Hematopoietic multipotent progenitor cell treated with erythropoietin and hydrocortisone succinate and interleukin-3 and kit ligand, for 6 days (in vitro differentiated cells): ENCODE measurements around the gene SIPA1L3.

Experiments used
- DNase-seq: peaks from one replicate; pipeline ENCODE4 v3.0.0-alpha.2; 2015

SIPA1L3 gene

GRCh38 chr19:38250428-38250820 lies 343.4 kb downstream of the SIPA1L3 start:
- DNase-seq = no peak

DNA sequence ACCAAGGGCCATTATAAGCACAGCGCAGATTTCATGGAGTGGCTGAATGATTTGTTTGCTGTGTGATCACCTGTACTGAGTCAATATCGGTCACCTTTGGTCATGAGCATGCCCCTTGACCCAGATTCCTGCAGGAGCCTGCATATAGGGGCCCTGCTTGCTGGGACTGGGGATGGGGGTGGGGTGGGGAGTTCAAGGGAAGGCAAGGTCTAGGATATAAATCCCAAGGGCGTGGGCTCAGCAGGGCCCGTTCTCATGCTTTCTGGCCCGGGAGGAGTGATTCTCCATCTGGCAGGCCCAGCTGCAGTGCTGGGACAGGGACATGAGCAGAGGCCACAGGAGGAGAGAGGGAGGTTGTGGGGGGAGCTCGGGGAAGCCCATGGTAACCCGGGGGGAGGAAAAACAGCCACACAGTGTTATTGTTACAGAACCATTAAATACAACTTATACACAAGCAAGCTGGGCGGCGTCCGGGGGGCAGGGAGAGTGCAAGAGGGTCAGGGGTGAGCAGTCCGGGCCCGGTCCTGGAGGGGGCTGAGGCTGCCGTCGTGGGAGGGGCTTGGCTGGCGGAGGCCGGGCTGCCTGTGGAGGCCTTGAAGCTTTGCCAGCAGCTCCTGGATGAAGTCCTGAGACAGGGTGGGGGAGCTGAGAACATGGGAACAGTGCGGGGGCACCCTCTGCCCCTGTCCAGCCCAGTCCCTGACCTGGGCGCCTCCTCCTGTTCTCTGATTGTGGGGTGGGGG lies 344.0 kb downstream of the SIPA1L3 start:
- no peak for DNase-seq

GRCh38 chr19:38251564-38252051 lies 344.6 kb downstream of the SIPA1L3 start:
- DNase-seq = no peak

DNA sequence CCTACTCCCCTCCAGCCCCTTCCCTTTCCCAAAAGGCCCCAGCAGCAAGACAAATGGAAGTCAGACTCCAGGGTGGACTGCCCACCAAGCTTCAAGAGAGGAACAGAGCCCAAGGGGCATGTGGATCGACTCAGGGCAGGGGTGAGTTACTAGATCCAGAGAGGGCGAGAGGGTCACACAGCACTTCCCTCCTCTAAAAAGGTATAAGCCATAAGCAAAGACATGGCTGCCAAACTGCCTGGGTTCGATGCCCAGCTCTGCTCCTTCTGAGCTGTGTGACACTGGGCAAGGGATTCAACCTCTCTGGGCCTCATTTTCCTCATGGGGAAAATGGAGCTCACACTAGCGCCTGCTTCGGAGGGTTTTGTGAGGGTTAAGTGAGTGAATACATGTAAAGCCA lies 345.4 kb downstream of the SIPA1L3 start:
- DNase-seq = no peak

DNA sequence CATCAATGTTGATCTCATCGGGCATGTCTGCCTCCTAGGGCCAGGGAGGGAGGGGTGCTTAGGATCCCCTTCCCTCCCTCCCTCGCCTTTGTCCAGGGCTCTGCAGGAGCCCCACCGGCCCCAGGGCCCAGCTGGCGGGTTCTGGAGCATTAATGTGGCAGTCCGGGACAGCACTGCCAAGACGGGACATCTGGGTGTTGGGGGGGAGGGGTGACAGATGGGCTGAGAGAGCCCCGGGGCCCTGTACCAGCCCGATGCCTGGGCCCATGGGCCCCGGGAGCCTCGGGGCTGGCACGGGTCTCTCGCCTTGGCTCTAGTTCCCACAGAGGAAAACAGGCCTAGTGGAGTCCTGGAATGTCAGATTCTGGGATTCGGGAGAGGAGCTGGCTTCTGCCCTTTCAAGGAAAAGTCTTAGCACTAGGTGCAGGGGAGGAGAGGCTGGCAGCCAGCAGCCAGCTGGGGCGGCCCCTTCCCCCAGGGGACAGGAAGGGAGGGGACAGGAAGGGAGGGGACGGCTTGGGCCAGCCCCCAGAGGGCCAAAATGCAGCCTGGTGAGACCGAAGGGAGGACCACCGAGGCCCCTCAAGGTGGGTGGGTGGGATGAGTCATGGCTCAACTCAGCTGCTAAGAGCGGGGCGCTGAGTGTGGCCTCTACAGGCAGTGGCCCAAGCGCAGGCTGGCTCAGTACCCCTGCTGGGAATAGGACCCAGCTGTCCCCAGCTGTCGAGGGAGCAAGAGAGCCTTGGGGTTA lies 346.1 kb downstream of the SIPA1L3 start:
- DNase-seq = no peak

- no peak for DNase-seq
Measured at GRCh38 chr19:38253788-38254187, 346.8 kb downstream of the SIPA1L3 start.

DNA sequence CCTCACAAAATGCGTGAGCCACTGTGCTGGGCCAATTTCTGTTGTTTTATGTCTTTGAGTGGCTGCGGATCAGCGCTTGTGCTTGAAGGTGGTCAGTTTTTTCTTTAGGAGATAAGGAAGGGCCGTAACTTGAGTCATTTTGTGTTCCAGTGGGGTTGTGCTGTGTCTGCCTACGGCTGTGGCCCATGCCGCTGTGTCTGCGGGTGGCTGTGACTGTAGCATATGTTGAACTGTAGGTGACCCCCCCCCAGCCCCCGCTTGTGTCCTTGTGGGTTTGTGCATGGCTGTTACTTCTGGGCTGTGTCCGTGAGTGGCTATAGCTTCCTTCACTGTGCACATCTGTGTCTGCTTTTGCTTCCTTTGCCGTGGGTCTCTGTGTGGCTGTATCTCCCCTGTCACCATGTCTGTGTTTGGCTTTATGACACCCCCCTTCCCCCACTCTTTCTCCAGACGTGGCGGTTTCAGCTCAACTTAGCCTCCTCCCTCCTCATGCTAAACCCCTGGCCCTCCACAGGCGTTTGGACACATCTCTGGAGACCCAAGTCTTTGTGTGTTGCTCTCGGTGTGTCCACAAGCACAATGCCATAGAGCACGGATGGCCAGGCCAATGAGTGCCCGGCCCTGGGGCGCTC lies 348.5 kb downstream of the SIPA1L3 start:
- DNase-seq = peak; percentile 54
